Renal cortex interstitium (tissue), 11 donors: Measurements from ENCODE around the gene PRKCSH. TPM values are rescaled to one million over a fixed set of nuclear protein-coding genes. Genes with fewer than 3 reads are reported as not detected.

ENCODE experiments used
- DNase-seq, 11 donors: peaks; one replicate each; pipeline ENCODE4 v3.0.0-alpha.2; 2013; ENCODE audit warnings: low read depth in 9 of 11, low spot score in 4 of 11; ENCODE audit errors: extremely low read depth in 1 of 11
- polyA plus RNA-seq, 3 donors: library from polyadenylated mRNA; unstranded; fragments of 120-200 nt; gene quantifications; one replicate each; pipeline ENCODE4 v1.2.1, GENCODE V29; 2013; ENCODE audit not compliant: insufficient read length in 3 of 3

The PRKCSH gene
- polyA plus RNA-seq, 3 donors: 317 to 384 (median 351) TPM

DNA sequence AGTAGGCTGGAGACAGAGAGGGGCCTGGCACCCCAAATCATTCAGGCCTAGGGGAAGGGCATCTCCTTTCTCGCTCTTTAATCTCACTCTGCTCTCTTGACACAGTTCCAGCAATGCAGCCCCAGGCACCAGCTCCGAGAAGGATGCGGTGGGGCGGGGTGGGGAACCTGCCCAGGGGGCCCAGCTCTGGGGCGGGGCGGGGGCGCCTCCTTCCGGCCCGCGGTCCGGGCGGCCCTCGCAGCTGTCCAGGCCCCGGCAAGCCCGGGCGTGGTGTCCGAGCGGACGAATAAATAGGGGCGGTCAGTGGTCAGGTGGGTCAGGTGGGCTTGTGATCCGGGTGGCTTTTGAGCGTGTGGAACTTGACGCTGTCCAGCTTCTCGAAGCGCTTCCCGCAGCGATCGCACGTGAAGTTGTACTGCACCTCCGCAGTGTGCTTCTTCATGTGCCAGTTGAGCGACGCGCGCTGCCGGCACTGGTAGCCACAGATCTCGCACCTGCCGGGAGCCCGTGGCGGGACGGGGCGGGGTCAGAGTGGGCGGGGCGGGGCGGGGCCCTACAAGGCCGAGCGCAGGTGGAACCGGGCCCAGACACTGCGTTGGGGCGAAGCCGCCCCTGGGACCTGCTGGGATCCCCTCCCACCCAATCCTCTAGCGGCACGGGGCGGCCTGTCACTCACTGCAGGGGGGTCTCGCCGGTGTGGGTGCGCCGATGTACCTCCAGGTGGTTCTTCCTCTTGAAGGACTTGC is 48.1 kb downstream of the PRKCSH start:
- no peak for DNase-seq

DNA sequence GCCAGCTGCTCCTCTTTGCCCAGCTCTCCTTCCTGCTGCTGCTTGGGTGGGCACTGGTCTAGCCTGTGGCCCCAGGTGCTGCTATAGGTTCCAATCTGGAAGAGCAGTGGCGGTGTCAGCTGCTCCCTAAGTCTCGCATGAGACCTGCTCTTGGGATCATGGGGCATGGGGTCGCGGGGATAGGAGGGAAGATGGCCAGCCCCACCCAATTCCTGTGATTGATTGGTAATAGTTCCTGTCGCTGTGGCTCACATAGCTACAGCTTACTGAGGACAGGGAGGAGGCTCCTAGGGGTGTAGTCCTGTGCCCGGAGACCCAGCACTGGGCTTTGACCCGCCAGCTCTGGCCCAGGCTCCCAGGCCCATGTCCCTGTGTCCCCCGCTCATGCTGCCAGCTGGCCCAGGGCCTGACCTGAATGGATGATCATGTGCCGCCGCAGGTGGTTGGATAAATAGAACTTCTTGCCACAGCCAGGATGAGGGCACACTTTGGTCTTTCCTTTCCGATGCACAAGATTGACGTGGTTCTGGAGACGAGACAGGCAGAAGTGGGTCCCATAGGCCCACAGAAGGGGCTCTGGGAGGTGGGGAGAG is 49.9 kb downstream of the PRKCSH start:
- no peak for DNase-seq

DNA sequence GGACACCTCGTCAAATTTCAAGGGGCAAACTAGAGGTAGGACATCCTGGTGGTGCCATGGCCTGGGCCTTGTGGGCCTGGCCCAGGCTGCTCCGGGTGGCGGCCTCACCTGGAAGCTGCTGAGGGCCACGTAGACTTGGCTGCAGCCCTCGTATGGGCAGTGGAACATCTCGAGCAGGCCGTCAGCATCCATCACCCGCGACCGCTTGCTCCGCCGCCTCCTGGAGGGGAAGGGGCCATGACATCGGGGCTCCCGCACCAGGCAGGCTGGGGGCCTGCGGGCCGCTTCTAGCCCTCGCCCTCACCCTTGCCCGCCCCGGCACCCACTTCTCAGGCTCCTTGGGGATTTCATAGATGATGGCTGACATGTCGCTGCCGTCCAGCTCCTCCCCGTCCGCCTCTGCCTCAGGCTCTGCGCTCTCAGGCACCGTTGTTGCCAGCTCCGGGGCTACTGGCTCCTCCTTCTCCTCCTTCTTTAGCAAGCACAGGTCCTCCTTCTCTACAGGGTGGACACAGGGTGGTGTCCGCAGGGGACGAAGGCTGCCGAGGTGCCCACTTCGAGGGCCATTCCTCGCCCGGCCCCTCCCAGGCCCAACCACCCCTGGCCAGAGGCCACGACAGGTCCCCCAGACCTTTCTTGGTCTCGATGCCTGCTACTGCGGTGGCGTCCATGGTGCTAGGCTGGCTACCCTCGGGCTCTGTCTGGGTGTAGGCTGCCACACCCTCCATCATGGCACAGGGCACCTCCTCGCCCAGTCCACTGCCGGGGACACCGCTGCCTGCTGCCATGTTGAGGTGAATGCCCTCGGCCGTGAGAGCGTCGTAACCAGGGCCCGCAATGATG is 51.4 kb downstream of the PRKCSH start:
- DNase-seq: no peak

DNA sequence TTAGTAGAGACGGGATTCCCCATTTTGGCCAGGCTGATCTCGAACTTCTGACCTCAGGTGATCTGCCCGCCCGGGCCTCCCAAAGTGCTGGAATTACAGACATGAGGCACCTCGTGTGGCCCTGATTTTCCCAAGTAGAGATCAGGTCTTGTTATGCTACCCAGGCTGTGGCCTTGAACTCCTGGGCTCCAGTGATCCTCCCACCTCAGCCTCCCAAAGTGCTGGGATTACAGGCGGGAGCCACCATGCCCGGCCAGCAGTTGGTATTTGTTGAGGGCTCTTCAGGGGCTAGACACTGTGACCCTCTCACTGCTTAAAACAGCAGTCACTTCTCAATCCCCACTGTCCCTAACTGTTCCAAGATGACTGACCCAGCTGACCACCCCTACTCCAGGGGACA is 53.9 kb downstream of the PRKCSH start:
- DNase-seq: no peak

DNA sequence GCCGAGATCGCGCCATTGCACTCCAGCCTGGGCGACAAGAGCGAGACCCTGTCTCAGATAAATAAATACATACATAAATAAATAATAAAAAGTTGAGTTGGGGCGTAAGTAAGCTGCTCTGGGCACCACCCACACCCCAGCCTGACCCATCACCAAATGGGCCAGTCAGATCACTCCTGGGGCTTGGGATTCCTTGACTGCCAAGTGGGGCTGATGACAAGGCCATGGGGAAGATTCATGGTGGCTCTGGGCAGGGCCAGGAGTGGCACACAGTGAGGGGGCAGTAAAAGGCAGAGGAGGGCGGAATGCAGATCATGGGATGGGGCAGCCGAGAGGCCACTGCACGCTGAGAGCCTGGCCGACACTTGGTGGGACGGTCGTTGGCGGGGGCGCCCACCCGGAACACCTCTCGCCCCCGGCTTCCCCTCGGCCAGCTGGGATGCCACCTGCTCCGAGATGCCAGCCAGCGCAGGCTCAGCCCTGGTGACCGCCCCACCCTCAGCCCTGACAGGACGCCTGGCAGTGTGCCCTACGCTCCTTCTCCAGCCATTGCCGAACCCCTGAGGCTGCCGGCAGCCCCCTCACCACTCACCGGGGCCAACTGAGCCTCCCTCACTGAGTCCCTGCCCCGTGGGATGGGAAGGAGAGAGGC is 59.3 kb downstream of the PRKCSH start:
- DNase-seq: no peak

DNA sequence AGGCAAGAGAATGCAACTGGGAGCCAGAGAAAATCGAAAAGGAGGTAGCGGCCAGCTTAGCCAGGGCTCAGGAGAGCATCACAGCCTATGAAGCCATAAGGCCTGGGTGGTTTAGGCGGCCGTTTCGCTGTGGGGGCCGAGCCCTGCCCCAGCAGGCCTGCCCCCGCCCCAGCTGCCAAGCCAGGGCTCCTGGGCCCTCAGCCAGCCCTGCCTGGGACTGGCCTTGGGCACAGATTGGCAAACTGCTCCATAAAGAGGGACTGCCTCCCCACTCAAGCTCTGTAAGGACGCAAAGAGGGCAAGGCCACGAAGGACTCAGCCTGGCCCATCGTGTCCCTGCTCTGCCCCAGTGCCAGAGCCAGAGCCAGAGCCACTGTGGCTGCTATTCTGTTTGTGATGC is 60.0 kb downstream of the PRKCSH start:
- DNase-seq: no peak

DNA sequence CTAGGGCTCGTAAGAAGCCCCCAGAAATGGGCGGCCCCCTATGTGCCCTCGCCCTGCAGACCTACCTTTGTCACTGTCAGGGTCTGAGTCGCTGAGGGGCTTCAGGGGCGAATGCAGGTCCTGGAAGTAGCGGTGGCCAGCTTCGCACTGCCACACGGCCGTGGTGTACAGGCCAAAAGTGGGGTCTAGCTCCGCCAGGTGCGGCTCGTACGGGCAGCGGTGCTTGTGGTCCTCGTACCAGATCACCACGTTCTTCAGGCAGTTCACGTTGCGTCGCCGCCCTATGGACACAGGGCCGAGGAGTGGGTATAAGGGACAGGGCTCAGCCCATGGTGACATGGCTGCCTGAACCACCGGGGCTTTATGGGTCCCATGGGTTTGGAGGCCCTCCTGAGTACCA is 60.5 kb downstream of the PRKCSH start:
- DNase-seq: no peak

DNA sequence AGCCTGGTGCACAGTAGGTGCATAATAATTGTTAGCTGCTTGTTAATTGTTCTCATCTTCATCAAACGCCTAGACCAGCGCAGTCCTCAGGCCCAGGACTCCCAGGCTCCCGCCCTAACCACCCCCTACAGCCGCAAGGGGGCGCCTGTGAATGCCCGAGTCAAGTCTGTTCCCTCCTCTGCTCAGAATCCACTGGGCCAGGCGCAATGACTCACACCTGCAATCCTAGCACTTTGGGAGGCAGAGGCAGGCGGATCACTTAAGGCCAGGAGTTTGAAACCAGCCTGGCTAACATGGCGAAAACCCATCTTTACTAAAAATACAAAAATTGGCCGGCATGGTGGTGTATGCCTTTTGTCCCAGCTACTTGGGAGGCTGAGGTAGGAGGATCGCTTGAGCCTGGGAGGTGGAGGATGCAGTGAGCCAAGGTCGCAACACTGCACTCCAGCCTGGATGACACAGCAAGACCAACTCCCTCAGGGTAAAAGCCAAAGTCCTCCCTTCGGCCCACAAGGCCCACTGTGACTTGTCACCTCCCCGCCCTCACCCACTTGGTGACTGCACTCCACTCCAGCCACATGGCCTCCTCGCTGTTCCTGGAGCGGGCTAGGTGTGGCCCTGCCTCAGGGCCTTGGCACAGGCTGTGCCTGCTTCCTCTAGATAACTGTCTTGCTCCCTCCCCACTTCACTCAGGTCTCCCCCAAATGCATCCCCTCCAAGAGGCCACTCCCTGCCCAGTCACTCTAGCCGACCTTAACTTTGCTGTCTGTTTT is 61.1 kb downstream of the PRKCSH start:
- peak in 2 of 11 donors; percentile 14 to 28 for DNase-seq

DNA sequence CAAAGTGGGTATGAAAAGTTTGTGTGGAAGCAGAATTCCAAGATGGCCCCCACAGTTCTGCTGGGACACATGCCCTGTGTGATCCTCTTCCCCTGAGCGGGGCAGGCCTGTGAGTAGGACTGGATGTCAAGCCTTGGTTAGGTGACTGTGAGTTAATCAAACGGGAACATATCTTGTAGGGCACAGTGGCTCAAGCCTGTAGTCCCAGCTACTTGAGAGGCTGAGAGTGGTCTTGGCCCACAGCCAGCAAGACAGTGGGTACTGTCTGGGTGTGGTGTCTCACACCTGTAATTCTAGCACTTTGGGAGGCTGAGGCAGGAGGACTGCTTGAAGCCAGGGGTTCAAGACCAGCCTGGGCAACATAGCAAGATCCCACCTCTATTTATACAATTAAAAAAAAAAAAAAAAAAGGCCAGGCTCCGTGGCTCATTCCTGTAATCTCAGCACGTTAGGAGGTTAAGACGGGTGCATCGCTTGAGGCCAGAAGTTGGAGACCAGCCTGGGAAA is 63.8 kb downstream of the PRKCSH start:
- no peak for DNase-seq

DNA sequence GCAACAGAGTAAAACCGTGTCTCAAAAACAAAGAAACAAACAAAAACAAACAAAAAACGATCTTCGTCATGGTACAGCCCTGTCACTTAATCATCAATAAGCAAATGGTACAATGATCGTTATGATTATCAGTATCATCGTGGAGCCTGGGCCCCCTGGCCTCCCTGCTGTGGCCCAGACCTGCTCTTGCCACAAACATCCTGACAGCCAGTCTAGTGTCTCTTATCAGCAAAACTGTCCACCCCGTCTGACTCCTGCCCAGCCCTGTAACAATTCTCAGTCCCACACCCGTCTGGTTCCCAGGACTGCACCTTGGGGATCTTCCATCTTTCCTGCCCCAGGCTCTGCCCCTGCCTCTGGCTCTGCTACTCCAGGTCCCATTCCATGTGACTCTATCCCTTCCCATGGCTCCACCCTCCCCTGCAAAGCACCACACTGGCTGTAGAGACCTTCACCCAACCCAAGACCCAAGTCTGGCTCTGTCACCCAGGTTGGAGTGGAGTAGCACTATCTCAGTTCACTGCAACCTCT is 64.5 kb downstream of the PRKCSH start:
- no peak for DNase-seq

Other genes starting within 250 kb of the PRKCSH start
- 100 to 1,000 TPM; 115 to 130 (median 116) TPM for gene KANK2, start 238.1 kb upstream of the PRKCSH start, polyA plus RNA-seq
- gene ANGPTL8, start 196.0 kb upstream of the PRKCSH start, polyA plus RNA-seq: under 1 TPM; 0.34 to 0.68 (median 0.41) TPM
- gene DOCK6, start 173.1 kb upstream of the PRKCSH start, polyA plus RNA-seq: 10 to 100 TPM; 36.4 to 66.4 (median 52.8) TPM
- gene TSPAN16, start 139.5 kb upstream of the PRKCSH start, polyA plus RNA-seq: not detected
- gene RAB3D, start 96.0 kb upstream of the PRKCSH start, polyA plus RNA-seq: 10 to 100 TPM; 15.1 to 16.5 (median 16.3) TPM
- gene TMEM205, start 89.4 kb upstream of the PRKCSH start, polyA plus RNA-seq: 100 to 1,000 TPM; 128 to 145 (median 134) TPM
- gene CCDC159, start 89.1 kb upstream of the PRKCSH start, polyA plus RNA-seq: 10 to 100 TPM; 22.4 to 43.2 (median 28.6) TPM
- gene PLPPR2, start 80.2 kb upstream of the PRKCSH start, polyA plus RNA-seq: 10 to 100 TPM; 10.1 to 16.8 (median 15.0) TPM
- gene SWSAP1, start 61.0 kb upstream of the PRKCSH start, polyA plus RNA-seq: 1 to 10 TPM; 3.1 to 3.6 (median 3.4) TPM
- 10 to 100 TPM; 18.9 to 40.6 (median 24.9) TPM for gene EPOR, start 51.3 kb upstream of the PRKCSH start, polyA plus RNA-seq
- gene RGL3, start 16.3 kb upstream of the PRKCSH start, polyA plus RNA-seq: 100 to 1,000 TPM in 1 of 3 donors, 10 to 100 TPM in 2; 62.2 to 151 (median 76.9) TPM
- gene ODAD3, start 514 bp upstream of the PRKCSH start, polyA plus RNA-seq: 1 to 10 TPM; 1.5 to 1.9 (median 1.6) TPM
- under 1 TPM; 0.19 to 0.52 (median 0.20) TPM for gene ELAVL3, start 45.4 kb downstream of the PRKCSH start, polyA plus RNA-seq
- 10 to 100 TPM in 2 of 3 donors, 1 to 10 TPM in 1; 8.1 to 11.0 (median 10.7) TPM for gene ZNF653, start 70.2 kb downstream of the PRKCSH start, polyA plus RNA-seq
- gene ECSIT, start 93.5 kb downstream of the PRKCSH start, polyA plus RNA-seq: 10 to 100 TPM; 37.3 to 48.1 (median 39.0) TPM
- gene CNN1, start 103.2 kb downstream of the PRKCSH start, polyA plus RNA-seq: 1 to 10 TPM; 4.3 to 4.5 (median 4.4) TPM
- 10 to 100 TPM; 41.9 to 56.4 (median 52.7) TPM for gene ELOF1, start 123.6 kb downstream of the PRKCSH start, polyA plus RNA-seq
- gene ACP5, start 142.0 kb downstream of the PRKCSH start, polyA plus RNA-seq: 10 to 100 TPM; 12.3 to 21.6 (median 12.9) TPM
- gene ZNF627, start 161.8 kb downstream of the PRKCSH start, polyA plus RNA-seq: 10 to 100 TPM; 38.8 to 44.5 (median 40.7) TPM